Endothelial cell of umbilical vein (primary cell): ENCODE measurements around the gene CEP152. TPM values are rescaled to one million over a fixed set of nuclear protein-coding genes. Genes with fewer than 3 reads are reported as not detected.

Experiments used
- BruUV-seq: library from RNA; stranded (reverse); fragments of 400-500 nt; replicated peaks from 2 replicates; lab custom pipeline; 2021; lab: Mats Ljungman, UMichigan
- CTCF ChIA-PET: fragments of 300-600, 350-600 bp; sonication (Branson Sonifier 250); formaldehyde crosslinking; loops from one replicate; lab custom pipeline; 2021; ENCODE audit warnings: antibody characterized with exemption, inconsistent platforms; lab: Charles Lee
- POLR2A ChIA-PET: fragments of 300-600, 350-600 bp; sonication (Branson Sonifier 250); formaldehyde crosslinking; loops from one replicate; lab custom pipeline; 2021; ENCODE audit warnings: antibody characterized with exemption, inconsistent platforms; lab: Charles Lee
- DNase-seq: peaks from one replicate; pipeline ENCODE4 v3.0.0-alpha.2; 2011; ENCODE audit warnings: low read depth, low spot score
- FAIRE-seq: peaks from 2 replicates; lab custom pipeline; 2011; peaks lifted over from hg19 to GRCh38; lab: Jason Lieb, UNC
- H2AFZ ChIP-seq: 2 replicates; pipeline ENCODE4 v1.6.0; 2012; ENCODE audit warnings: low read depth, low read length, control low read depth, inconsistent platforms
- H3K27ac ChIP-seq: 2 replicates; pipeline ENCODE4 v1.5.1; 2011; ENCODE audit warnings: low read depth, mild to moderate bottlenecking, control low read depth, low read length, moderate library complexity; ENCODE audit not compliant: insufficient read depth
- H3K27me3 ChIP-seq, 2 experiments: 2 replicates each; pipeline versions ENCODE4 v1.6.0 to v1.6.1; 2011; ENCODE audit warnings: low read length in 2 of 2, mixed read lengths in 1 of 2; ENCODE audit not compliant: control insufficient read depth in 2 of 2, insufficient read depth in 2 of 2
- H3K36me3 ChIP-seq, 2 experiments: 2 replicates in 1 of 2; 3 replicates in 1 of 2; pipeline ENCODE4 v1.5.1; 2011; ENCODE audit warnings: low read length in 2 of 2, mild to moderate bottlenecking in 1 of 2, moderate library complexity in 1 of 2; ENCODE audit not compliant: control insufficient read depth in 2 of 2, insufficient read depth in 2 of 2; ENCODE audit errors: extremely low read depth in 1 of 2
- H3K4me1 ChIP-seq: 3 replicates; pipeline ENCODE4 v1.5.1; 2011; ENCODE audit warnings: mild to moderate bottlenecking, low read length; ENCODE audit not compliant: control insufficient read depth, insufficient read depth; ENCODE audit errors: extremely low read depth
- H3K4me2 ChIP-seq: 2 replicates; pipeline ENCODE4 v1.6.1; 2011; ENCODE audit warnings: low read length, control low read depth, mixed read lengths; ENCODE audit not compliant: insufficient read depth
- H3K4me3 ChIP-seq, 3 experiments: fragments of 200-600 bp in 1 of 3; sonication (generic), shearing (Covaris generic) in 1 of 3; replicated peaks in 1 of 3; 2 replicates each; pipeline ENCODE4 v1.5.1; 2011 to 2016; ENCODE audit warnings: control low read depth in 3 of 3, low read length in 3 of 3, mild to moderate bottlenecking in 2 of 3, inconsistent platforms in 1 of 3, low read depth in 1 of 3, moderate library complexity in 1 of 3; ENCODE audit not compliant: insufficient read depth in 1 of 3
- H3K79me2 ChIP-seq: 2 replicates; pipeline ENCODE4 v1.6.0; 2012; ENCODE audit warnings: low read length, inconsistent platforms; ENCODE audit not compliant: control insufficient read depth, insufficient read depth
- H3K9ac ChIP-seq: replicated peaks from 2 replicates; pipeline ENCODE3; 2011; ENCODE audit warnings: low read length, control low read depth; ENCODE audit not compliant: insufficient read depth; ENCODE audit errors: extremely low read depth
- H3K9me1 ChIP-seq: replicated peaks from 3 replicates; pipeline ENCODE4 v1.6.0; 2011; ENCODE audit warnings: mild to moderate bottlenecking, low read length; ENCODE audit not compliant: control insufficient read depth, insufficient read depth; ENCODE audit errors: extremely low read depth
- H3K9me3 ChIP-seq: replicated peaks from 2 replicates; pipeline ENCODE4 v1.5.1; 2012; ENCODE audit warnings: low read length, inconsistent platforms; ENCODE audit not compliant: control insufficient read depth, insufficient read depth
- H4K20me1 ChIP-seq: replicated peaks from 2 replicates; pipeline ENCODE3; 2011; ENCODE audit warnings: mild to moderate bottlenecking, low read length; ENCODE audit not compliant: control insufficient read depth, insufficient read depth; ENCODE audit errors: extremely low read depth
- CTCF ChIP-seq, 2 donors: IDR thresholded peaks; 1 replicate in 1 of 2; 2 replicates in 1 of 2; pipeline ENCODE4 v1.5.1; 2011; ENCODE audit warnings: low read length in 2 of 2, mild to moderate bottlenecking in 2 of 2, moderate library complexity in 2 of 2, control low read depth in 1 of 2, inconsistent platforms in 1 of 2, low read depth in 1 of 2; ENCODE audit not compliant: insufficient read depth in 1 of 2; ENCODE audit errors: extremely low read depth in 1 of 2
- EZH2 ChIP-seq: IDR thresholded peaks from 2 replicates; pipeline ENCODE4 v1.6.1; 2012; ENCODE audit warnings: borderline replicate concordance, low read depth, mild to moderate bottlenecking, moderate library complexity, low read length, inconsistent platforms; ENCODE audit not compliant: severe bottlenecking
- FOS ChIP-seq: IDR thresholded peaks from 2 replicates; pipeline ENCODE4 v1.6.1; 2011; ENCODE audit warnings: mild to moderate bottlenecking, low read length, moderate library complexity, borderline replicate concordance; ENCODE audit not compliant: insufficient read depth
- GATA2 ChIP-seq: IDR thresholded peaks from 2 replicates; pipeline ENCODE4 v1.7.0; 2011; ENCODE audit warnings: low read depth, mild to moderate bottlenecking, moderate library complexity, mixed read lengths, low read length; ENCODE audit not compliant: insufficient read length, insufficient read depth
- JUN ChIP-seq: IDR thresholded peaks from 2 replicates; pipeline ENCODE4 v1.6.1; 2011; ENCODE audit warnings: borderline replicate concordance, low read depth; ENCODE audit not compliant: insufficient read length, insufficient read depth
- MYC ChIP-seq: IDR thresholded peaks from one replicate; pipeline ENCODE4 v1.6.1; 2011; ENCODE audit warnings: mild to moderate bottlenecking, low read depth, low read length
- POLR2A ChIP-seq: IDR thresholded peaks from 2 replicates; pipeline ENCODE4 v1.6.1; 2012; ENCODE audit warnings: low read depth, mild to moderate bottlenecking, control low read depth, low read length
- POLR2AphosphoS5 ChIP-seq: IDR thresholded peaks from 2 replicates; pipeline ENCODE4 v1.6.1; 2012; ENCODE audit warnings: low read depth, mild to moderate bottlenecking, control low read depth, low read length, moderate library complexity; ENCODE audit not compliant: insufficient read depth
- dilution Hi-C: fragments of 300-500 bp; cut with MboI; formaldehyde crosslinking; loops from one replicate; pipeline ENCODE4 v1.15.0; 2019; ENCODE audit warnings: low sequenced_read_pairs; ENCODE audit not compliant: extremely low pct_ligation_motif_present
- intact Hi-C: fragments of 100-400 bp; cut with micrococcal nuclease; formaldehyde crosslinking; loops from one replicate; pipeline ENCODE4 v1.10.0; 2022
- polyA plus RNA-seq, 4 experiments: library from polyadenylated mRNA; depleted of rRNA in 3 of 4; stranded (reverse) in 3 of 4; unstranded in 1 of 4; fragments of >200 nt; gene quantifications; 2 replicates each; pipeline versions ENCODE4 v1.2.1 to v1.2.3, GENCODE V29; 2011 to 2012; ENCODE audit warnings: missing spikeins in 1 of 4
- total RNA-seq: library from RNA; stranded (reverse); gene quantifications from 2 replicates; pipeline ENCODE4 v1.2.3, GENCODE V29; 2021

Gene CEP152
- total and polyA plus RNA-seq, 2 donors (not counting 3 experiments of a cell fraction or from before 2014, with no cell fraction given), result 3.0 to 15.7 TPM

- intact Hi-C loops (loop anchor here (5.0 kb wide), 2 partner anchors 92 to 363 kb away; partner anchors contain the start of gene CEP152), dilution Hi-C loops (no loop called here)
- Histone ChIP-seq H3K79me2 (no peaks in the 10 kb centered on the region), H3K27ac (no peak overlapping the region), H3K36me3 (no peaks in the 10 kb centered on the region), H3K9ac (no peak overlapping the region), H3K9me3 (no peaks in the 10 kb centered on the region), H3K9me1 (no peaks in the 10 kb centered on the region), H3K27me3 (no peaks in the 10 kb centered on the region), H4K20me1 (no peaks in the 10 kb centered on the region), H3K4me1 (peaks cover 20% of the 10 kb centered on the region), H3K4me3 (no peak overlapping the region), H2AFZ (no peak overlapping the region), H3K4me2 (no peak overlapping the region)
- POLR2A ChIA-PET, result no interaction called here
- BruUV-seq, result no TSS peak
- TF ChIP-seq CTCF (IDR thresholded peaks at IDR 0.05; ENCODE audit: extremely low read depth in 1 of 2, insufficient read depth in 1 of 2, low read depth in 1 of 2, low read length in 2 of 2) (no peak), POLR2A (no peak), GATA2 (no peak), FOS (no peak), MYC (no peak), EZH2 (no peak)
- no peak for DNase-seq
- CTCF ChIA-PET, result interaction anchor here (1.3 kb wide), 1 partner anchor 81 kb away, joined by 4 read pairs; no protein-coding TSS in a partner anchor
- FAIRE-seq, result no peak
These were observed 90.2 kb downstream of the CEP152 start for GRCh38 chr15:48720646-48721045.

DNA sequence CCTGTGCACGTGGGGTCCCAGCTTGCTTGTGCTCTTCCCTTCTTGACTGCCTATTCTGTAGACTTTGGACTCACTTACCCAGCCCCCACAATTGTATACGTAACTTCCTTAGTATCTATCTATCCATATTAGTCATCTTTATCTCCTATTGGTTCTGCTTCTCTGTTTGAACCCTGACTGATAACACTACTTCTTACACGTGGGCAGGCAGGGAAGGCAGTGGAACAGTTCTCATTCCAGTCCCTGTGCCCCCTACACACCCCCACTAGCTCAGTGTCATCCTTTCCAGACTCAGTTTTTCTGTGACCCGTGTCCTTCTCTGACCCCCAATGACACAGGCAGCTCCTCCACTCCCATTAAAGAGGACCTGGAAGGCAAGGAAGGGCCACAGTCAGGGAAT lies 91.2 kb downstream of the CEP152 start:
- CTCF ChIA-PET, result interaction anchor here (1.3 to 1.4 kb wide), 2 partner anchors 12 to 82 kb away, joined by 3 to 4 read pairs; no protein-coding TSS in a partner anchor
- Histone ChIP-seq H4K20me1 (no peaks in the 10 kb centered on the region), H3K79me2 (no peaks in the 10 kb centered on the region), H3K4me2 (no peak overlapping the region), H2AFZ (no peak overlapping the region), H3K9ac (no peak overlapping the region), H3K36me3 (no peaks in the 10 kb centered on the region), H3K9me1 (no peaks in the 10 kb centered on the region), H3K4me1 (peaks cover 20% of the 10 kb centered on the region), H3K27me3 (no peaks in the 10 kb centered on the region), H3K27ac (no peak overlapping the region), H3K9me3 (no peaks in the 10 kb centered on the region), H3K4me3 (no peak overlapping the region)
- POLR2A ChIA-PET, result no interaction called here
- dilution Hi-C loops (no loop called here), intact Hi-C loops (loop anchor here (2.0 to 5.0 kb wide), 3 partner anchors 81 to 362 kb away; partner anchors contain the start of gene CEP152)
- FAIRE-seq (no peak), DNase-seq (no peak)
- no peak for TF ChIP-seq CTCF (IDR thresholded peaks at IDR 0.05; ENCODE audit: extremely low read depth in 1 of 2, insufficient read depth in 1 of 2, low read depth in 1 of 2, low read length in 2 of 2)
- TF ChIP-seq JUN, result no peak
- TF ChIP-seq FOS, result no peak
- no peak for TF ChIP-seq GATA2
- no peak for TF ChIP-seq MYC
- no peak for TF ChIP-seq EZH2
- no peak for TF ChIP-seq POLR2AphosphoS5
- BruUV-seq, result no TSS peak
